ENCODE data around the gene ZNF750.
"Not testable (repeated sequence)": the region's sequence is repeated elsewhere in the genome, so short reads cannot be mapped to it uniquely, and the experiment has no call there.

The ZNF750 gene

DNA sequence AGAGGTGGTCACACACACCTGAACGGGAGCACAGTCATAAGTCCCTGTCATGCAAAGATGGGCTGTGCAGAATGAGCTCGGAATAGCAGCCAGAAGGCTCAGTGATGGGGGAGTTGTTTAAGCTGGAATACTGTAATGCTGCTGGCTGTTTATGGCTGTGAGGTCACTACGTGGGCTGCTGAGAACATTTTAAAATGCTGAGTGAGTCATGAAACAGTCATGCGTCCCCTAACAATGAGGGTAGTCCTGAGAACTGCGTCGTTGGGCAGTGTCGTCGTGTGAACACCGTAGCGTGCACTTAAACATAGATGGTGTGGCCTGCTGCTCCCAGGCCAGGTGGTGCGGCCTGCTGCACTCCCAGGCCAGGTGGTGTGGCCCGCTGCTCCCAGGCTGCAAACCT lies 48.3 kb downstream of the ZNF750 start:
- H3K27me3 ChIP-seq (ENCODE audit: control insufficient read depth, insufficient read depth, low read length): no peaks in the 10 kb centered on the region
- no peaks in the 10 kb centered on the region for H3K9me3 ChIP-seq (ENCODE audit: control insufficient read depth, low read depth, low read length)
- no peak overlapping the region for H3K27ac ChIP-seq (ENCODE audit: low read length)
- no peak overlapping the region for H3K9ac ChIP-seq (ENCODE audit: low read length)
- H3K36me3 ChIP-seq (ENCODE audit: control insufficient read depth, low read depth, low read length): peaks cover 4% of the 10 kb centered on the region
- no peaks in the 10 kb centered on the region for H3K4me1 ChIP-seq (ENCODE audit: control insufficient read depth, low read depth, low read length)
- H3K4me3 ChIP-seq (ENCODE audit: low read length): no peak overlapping the region

DNA sequence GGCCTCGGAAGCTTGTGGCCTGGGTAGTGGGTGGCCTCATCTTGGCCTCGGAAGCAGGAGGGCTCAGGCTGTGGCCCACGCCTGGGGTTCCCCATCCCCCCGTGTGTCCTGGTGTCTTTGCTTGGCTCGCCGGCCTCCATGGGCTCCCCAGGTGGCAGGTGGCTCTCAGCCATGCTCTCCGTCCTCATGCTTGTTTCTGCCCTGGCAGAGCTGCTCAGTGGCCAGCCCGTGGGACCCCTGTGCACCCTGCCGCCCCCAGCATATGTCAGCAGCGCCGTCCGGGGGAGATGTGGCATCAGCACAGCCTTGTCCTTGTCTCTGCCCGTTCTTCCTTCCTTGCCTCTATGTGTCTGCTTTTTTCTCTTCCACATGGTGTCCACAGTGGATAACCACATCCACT lies 49.4 kb downstream of the ZNF750 start:
- no peak overlapping the region for H3K9ac ChIP-seq (ENCODE audit: low read length)
- no peak overlapping the region for H3K4me3 ChIP-seq (ENCODE audit: low read length)
- no peaks in the 10 kb centered on the region for H3K27me3 ChIP-seq (ENCODE audit: control insufficient read depth, insufficient read depth, low read length)
- H3K27ac ChIP-seq (ENCODE audit: low read length): no peak overlapping the region
- H3K9me3 ChIP-seq (ENCODE audit: control insufficient read depth, low read depth, low read length): no peaks in the 10 kb centered on the region
- H3K36me3 ChIP-seq (ENCODE audit: control insufficient read depth, low read depth, low read length): peaks cover 4% of the 10 kb centered on the region
- no peaks in the 10 kb centered on the region for H3K4me1 ChIP-seq (ENCODE audit: control insufficient read depth, low read depth, low read length)

DNA sequence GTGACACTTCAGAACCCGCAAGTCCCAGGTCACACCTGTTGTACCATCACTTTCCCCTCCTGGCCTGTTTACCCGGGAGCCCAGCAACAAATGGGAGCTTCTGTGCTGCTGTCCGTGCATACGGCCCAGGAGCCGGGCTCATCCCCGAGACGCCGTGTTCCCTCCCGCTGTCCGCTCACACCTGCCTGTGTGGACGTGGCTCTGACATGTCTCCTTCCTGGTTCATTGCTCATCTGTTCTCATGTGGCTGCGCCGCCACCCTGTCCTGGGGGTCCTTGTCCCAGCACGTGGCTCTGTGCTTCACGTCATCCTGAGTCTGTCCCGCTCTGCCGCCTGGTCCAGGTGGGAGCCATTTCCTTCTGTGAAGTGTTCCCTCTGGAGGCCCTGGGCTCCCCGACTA lies 50.0 kb downstream of the ZNF750 start:
- no peaks in the 10 kb centered on the region for H3K27me3 ChIP-seq (ENCODE audit: control insufficient read depth, insufficient read depth, low read length)
- no peaks in the 10 kb centered on the region for H3K9me3 ChIP-seq (ENCODE audit: control insufficient read depth, low read depth, low read length)
- peaks cover 4% of the 10 kb centered on the region for H3K36me3 ChIP-seq (ENCODE audit: control insufficient read depth, low read depth, low read length)
- H3K4me1 ChIP-seq (ENCODE audit: control insufficient read depth, low read depth, low read length): no peaks in the 10 kb centered on the region
- no peak overlapping the region for H3K9ac ChIP-seq (ENCODE audit: low read length)
- no peak overlapping the region for H3K27ac ChIP-seq (ENCODE audit: low read length)
- H3K4me3 ChIP-seq (ENCODE audit: low read length): no peak overlapping the region

DNA sequence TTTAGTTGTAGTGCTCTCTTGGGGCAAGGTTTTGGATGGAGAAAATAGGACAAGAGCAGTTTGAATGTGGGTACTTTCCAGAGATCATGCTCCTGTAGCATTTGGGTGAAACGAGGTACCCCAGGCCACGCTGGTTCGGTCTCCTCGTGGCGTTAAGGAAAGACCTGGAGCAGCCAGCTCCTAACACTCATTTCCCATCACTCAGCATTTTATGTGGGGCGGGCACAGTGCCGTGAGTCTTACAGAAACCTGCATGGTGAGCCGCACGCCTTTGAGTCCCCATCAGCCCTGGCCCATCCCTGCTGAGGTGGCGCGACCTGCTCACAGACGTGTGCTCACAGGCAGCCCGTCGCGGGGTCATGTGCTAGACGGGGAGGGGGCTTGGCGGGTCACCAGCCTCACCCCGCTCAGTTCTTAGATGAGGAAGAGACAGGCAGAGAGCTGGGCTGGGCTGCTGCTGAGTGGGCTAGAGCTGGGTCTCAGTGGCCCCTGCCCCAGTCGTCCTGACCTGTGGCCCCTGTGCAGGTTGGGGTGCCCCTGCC lies 50.7 kb downstream of the ZNF750 start:
- H3K9me3 ChIP-seq (ENCODE audit: control insufficient read depth, low read depth, low read length): no peaks in the 10 kb centered on the region
- H3K9ac ChIP-seq (ENCODE audit: low read length): no peak overlapping the region
- no peaks in the 10 kb centered on the region for H3K27me3 ChIP-seq (ENCODE audit: control insufficient read depth, insufficient read depth, low read length)
- no peak overlapping the region for H3K4me3 ChIP-seq (ENCODE audit: low read length)
- peaks cover 9% of the 10 kb centered on the region for H3K36me3 ChIP-seq (ENCODE audit: control insufficient read depth, low read depth, low read length)
- H3K4me1 ChIP-seq (ENCODE audit: control insufficient read depth, low read depth, low read length): no peaks in the 10 kb centered on the region
- H3K27ac ChIP-seq (ENCODE audit: low read length): no peak overlapping the region

DNA sequence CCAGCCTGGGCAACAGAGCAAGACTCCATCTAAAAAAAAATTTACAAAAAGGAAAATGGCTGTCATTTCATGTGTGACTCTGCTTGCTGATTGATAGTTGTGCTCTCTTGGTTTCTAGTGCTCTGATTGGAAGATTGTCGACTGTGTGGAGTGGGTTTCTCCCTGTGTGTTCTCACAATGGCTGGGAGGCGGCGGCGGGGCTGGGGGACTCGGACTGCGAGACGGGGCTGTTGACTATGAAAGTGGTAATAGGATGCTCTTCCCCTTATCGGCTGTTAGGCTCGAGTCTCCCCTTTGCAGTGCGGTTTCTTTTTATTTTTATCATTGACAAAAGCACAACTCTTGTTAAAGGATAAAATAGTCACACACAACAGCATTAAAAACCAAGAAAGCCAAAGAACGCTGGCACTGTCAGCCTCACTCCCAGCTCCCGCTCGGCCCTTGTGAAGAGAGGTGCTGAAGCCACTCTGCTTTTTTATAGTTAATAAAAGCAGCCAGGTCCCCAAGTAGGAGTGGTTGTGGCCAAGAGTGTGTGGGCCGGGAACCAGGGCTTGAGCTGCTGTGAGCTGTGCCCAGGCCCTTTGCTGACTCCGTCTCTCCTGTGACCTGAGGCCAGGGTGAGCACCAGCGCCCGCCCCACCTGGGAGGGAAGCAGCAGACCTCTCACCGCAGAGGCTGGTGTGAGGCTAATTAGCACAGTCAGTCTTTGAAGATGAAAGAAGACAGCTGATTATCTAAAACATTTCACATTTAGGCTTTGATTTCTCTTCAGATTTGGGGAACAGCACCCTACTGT lies 51.4 kb downstream of the ZNF750 start:
- H3K36me3 ChIP-seq (ENCODE audit: control insufficient read depth, low read depth, low read length): peaks cover 13% of the 10 kb centered on the region
- H3K9me3 ChIP-seq (ENCODE audit: control insufficient read depth, low read depth, low read length): no peaks in the 10 kb centered on the region
- H3K4me1 ChIP-seq (ENCODE audit: control insufficient read depth, low read depth, low read length): no peaks in the 10 kb centered on the region
- no peak overlapping the region for H3K9ac ChIP-seq (ENCODE audit: low read length)
- no peaks in the 10 kb centered on the region for H3K27me3 ChIP-seq (ENCODE audit: control insufficient read depth, insufficient read depth, low read length)
- H3K27ac ChIP-seq (ENCODE audit: low read length): no peak overlapping the region
- H3K4me3 ChIP-seq (ENCODE audit: low read length): no peak overlapping the region

DNA sequence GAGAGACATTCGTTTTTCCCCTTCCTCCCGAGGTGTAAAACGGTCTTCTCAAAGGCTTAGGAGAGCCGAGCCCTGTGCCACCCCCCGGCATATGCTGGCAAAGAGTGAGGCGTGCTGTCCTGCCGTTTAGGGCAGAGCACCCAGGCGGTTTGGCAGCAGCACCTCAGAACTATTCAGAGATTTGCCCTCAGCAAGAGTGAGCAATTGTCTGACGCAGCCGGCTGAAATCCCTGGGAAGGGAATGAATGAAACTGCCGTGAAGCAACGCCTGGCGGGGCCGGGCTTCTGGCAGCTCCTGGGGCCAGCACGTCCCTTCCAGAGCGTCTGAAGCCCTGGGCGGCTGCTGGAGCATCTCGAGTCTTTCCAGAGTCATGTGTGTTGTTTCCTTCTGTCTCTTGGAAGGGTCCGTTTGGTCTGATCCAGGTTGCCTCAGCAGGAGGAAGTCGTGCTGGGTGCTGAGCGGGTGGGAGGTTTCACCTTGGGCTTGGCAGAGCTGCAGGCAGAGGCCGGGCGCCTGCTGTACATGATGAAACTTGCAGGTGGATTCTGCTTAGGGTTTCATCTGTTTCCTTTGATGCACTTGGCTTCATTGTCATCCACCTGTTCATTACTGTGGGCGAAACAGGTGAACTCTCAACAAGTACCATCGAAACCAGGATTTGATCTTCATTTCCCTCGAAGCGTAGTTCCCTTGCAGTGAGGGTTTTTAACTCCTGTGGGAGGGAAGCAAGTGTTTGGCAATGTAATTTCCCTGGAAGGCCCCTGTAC lies 52.6 kb downstream of the ZNF750 start:
- Histone ChIP-seq H3K36me3 (ENCODE audit: control insufficient read depth, low read depth, low read length) (peaks cover 20% of the 10 kb centered on the region), H3K9me3 (ENCODE audit: control insufficient read depth, low read depth, low read length) (no peaks in the 10 kb centered on the region)

DNA sequence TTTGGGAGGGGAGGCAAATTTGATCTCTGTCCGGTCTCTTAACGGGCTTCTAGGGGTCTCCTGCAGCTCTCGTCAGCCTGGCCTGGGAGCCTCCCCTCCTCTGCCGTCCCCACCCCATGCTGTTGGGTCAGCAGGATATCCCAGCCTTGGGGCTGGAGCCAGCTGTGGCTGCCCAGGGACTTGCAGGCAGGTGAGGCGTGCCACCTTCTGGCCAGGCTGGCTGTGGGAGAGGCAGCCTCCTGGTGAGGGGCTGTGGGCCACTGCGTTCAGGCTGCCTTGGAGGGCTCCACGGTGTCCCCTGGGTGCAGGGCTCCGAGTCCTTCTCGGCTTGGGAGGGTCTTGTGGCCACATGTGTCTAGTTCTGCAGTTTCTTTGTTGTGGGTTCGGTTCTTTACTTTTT lies 53.4 kb downstream of the ZNF750 start:
- Histone ChIP-seq H3K27me3 (ENCODE audit: control insufficient read depth, insufficient read depth, low read length) (no peaks in the 10 kb centered on the region), H3K9me3 (ENCODE audit: control insufficient read depth, low read depth, low read length) (no peaks in the 10 kb centered on the region), H3K4me1 (ENCODE audit: control insufficient read depth, low read depth, low read length) (peaks cover 4% of the 10 kb centered on the region), H3K4me3 (ENCODE audit: low read length) (no peak overlapping the region), H3K27ac (ENCODE audit: low read length) (no peak overlapping the region), H3K36me3 (ENCODE audit: control insufficient read depth, low read depth, low read length) (peaks cover 21% of the 10 kb centered on the region), H3K9ac (ENCODE audit: low read length) (no peak overlapping the region)

More for the DNA sequence above, 52.6 kb downstream of the ZNF750 start:
- Histone ChIP-seq H3K27me3 (ENCODE audit: control insufficient read depth, insufficient read depth, low read length) (no peaks in the 10 kb centered on the region), H3K4me1 (ENCODE audit: control insufficient read depth, low read depth, low read length) (peaks cover under 1% of the 10 kb centered on the region), H3K27ac (ENCODE audit: low read length) (no peak overlapping the region), H3K4me3 (ENCODE audit: low read length) (no peak overlapping the region), H3K9ac (ENCODE audit: low read length) (no peak overlapping the region)

DNA sequence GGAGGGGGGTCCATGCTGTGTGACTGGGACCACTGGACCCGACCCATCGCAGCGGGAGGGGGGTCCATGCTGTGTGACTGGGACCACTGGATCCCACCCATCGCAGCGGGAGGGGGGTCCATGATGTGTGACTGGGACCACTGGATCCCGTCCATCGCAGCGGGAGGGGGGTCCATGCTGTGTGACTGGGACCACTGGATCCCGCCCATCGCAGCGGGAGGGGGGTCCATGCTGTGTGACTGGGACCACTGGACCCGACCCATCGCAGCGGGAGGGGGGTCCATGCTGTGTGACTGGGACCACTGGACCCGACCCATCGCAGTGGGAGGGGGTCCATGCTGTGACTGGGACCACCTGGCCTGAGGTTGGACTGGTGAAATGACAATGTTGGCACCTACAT lies 54.2 kb downstream of the ZNF750 start:
- H3K27ac ChIP-seq (ENCODE audit: low read length); H3K4me3 ChIP-seq (ENCODE audit: low read length); H3K9me3 ChIP-seq (ENCODE audit: control insufficient read depth, low read depth, low read length); H3K27me3 ChIP-seq (ENCODE audit: control insufficient read depth, insufficient read depth, low read length); H3K9ac ChIP-seq (ENCODE audit: low read length); H3K4me1 ChIP-seq (ENCODE audit: control insufficient read depth, low read depth, low read length): not testable (repeated sequence)
- peaks cover 20% of the 10 kb centered on the region for H3K36me3 ChIP-seq (ENCODE audit: control insufficient read depth, low read depth, low read length)

DNA sequence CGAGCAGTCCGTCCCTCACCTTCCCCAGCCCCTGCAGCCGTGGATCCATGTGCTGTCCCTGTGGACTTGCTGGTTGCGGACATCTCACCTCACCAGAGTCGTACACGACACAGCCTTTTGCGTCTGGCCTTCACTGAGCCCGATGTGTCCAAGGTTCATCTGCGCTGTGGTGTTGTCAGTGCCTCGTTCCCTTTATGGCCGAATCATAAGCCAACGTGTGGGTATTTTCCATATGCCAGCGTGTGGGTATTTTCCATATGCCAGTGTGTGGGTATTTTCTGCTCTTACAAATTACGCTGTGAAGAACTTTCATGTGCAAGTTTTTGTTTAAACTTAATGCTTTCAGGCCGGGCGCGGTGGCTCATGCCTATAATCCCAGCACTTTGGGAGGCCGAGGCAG lies 56.3 kb downstream of the ZNF750 start:
- peaks cover 4% of the 10 kb centered on the region for H3K4me1 ChIP-seq (ENCODE audit: control insufficient read depth, low read depth, low read length)
- peaks cover 20% of the 10 kb centered on the region for H3K36me3 ChIP-seq (ENCODE audit: control insufficient read depth, low read depth, low read length)
- H3K9me3 ChIP-seq (ENCODE audit: control insufficient read depth, low read depth, low read length): no peaks in the 10 kb centered on the region
- no peak overlapping the region for H3K4me3 ChIP-seq (ENCODE audit: low read length)
- H3K27me3 ChIP-seq (ENCODE audit: control insufficient read depth, insufficient read depth, low read length): no peaks in the 10 kb centered on the region
- H3K9ac ChIP-seq (ENCODE audit: low read length): no peak overlapping the region
- H3K27ac ChIP-seq (ENCODE audit: low read length): no peak overlapping the region

DNA sequence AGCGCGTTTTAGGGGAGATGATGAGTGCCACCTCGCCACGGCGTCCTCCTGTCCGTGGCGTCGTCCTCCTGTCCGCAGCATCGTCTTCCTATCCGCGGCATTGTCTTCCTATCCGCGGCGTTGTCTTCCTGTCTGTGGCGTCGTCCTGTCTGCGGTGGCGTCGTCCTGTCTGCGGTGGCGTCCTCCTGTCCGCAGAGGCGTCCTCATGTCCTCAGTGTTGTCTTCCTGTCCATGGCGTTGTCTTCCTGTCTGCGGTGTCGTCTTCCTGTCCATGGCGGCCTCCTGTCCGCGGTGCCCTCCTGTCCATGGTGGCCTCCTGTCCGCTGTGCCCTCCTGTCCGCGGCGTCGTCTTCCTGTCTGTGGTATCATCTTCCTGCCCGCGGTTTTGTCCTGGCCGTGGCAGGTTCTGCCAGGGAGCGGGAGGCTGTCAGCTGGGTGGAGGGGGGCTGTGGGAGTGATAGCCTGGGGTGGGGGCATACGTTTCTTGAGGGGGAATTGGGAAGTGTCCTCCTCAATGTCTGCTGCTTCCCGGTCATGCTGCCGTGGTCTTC lies 57.1 kb downstream of the ZNF750 start:
- no peak overlapping the region for H3K4me3 ChIP-seq (ENCODE audit: low read length)
- no peak overlapping the region for H3K9ac ChIP-seq (ENCODE audit: low read length)
- peaks cover 4% of the 10 kb centered on the region for H3K4me1 ChIP-seq (ENCODE audit: control insufficient read depth, low read depth, low read length)
- H3K9me3 ChIP-seq (ENCODE audit: control insufficient read depth, low read depth, low read length): no peaks in the 10 kb centered on the region
- H3K27ac ChIP-seq (ENCODE audit: low read length): no peak overlapping the region
- no peaks in the 10 kb centered on the region for H3K27me3 ChIP-seq (ENCODE audit: control insufficient read depth, insufficient read depth, low read length)
- peaks cover 20% of the 10 kb centered on the region for H3K36me3 ChIP-seq (ENCODE audit: control insufficient read depth, low read depth, low read length)

DNA sequence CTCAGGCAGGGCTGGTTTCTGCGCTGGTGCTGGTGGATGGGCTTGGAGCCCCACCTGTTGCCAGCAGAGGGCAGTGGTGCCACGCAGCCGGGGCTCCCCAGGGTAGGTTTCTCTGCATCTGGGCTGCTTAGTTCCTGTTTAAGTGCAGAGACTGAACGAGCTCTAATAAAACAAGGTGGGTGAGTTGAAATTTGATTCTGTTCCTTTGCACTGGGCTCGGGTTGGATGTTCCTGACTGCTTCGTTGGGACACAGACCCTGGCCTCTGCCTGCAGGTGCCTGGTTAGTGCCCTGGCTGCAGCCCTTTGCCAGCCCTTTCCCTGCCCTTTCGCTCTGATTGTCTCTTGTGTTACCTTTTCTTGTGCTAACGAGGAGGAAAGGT lies 57.9 kb downstream of the ZNF750 start:
- Histone ChIP-seq H3K27ac (ENCODE audit: low read length) (no peak overlapping the region), H3K9ac (ENCODE audit: low read length) (no peak overlapping the region), H3K36me3 (ENCODE audit: control insufficient read depth, low read depth, low read length) (peaks cover 20% of the 10 kb centered on the region), H3K4me3 (ENCODE audit: low read length) (no peak overlapping the region), H3K9me3 (ENCODE audit: control insufficient read depth, low read depth, low read length) (no peaks in the 10 kb centered on the region), H3K27me3 (ENCODE audit: control insufficient read depth, insufficient read depth, low read length) (no peaks in the 10 kb centered on the region), H3K4me1 (ENCODE audit: control insufficient read depth, low read depth, low read length) (peaks cover 4% of the 10 kb centered on the region)

All from iPS-18a (cell line).